Measurements from ENCODE around the gene GPC6. TPM values are rescaled to one million over a fixed set of nuclear protein-coding genes. Genes with fewer than 3 reads are reported as not detected.

GPC6 gene
- polyA plus RNA-seq, 2 of the 4 experiments (the other 2 are of a cell fraction), result 8.0 to 14.4 TPM

GRCh38 chr13:93413972-93414717 lies 187.5 kb downstream of the GPC6 start:
- H3K4me1 ChIP-seq, result no peaks in the 10 kb centered on the region
- FAIRE-seq, result no peak
- DNase-seq (ENCODE audit: low read depth in 1 of 2, low spot score in 1 of 2), result no peak
- TF ChIP-seq CEBPB (IDR thresholded peaks at IDR 0.05) (no peak), EP300 (IDR thresholded peaks at IDR 0.05) (no peak), ZNF302 (CRISPR knock-in tag; IDR thresholded peaks at IDR 0.05) (no peak), RNF2 (IDR thresholded peaks at IDR 0.05; ENCODE audit: borderline replicate concordance, low read depth) (no peak), CTCF (IDR thresholded peaks at IDR 0.05) (no peak), NFE2L2 (conservative IDR thresholded peaks at IDR 0.05; ENCODE audit: low read length) (no peak), MAFK (IDR thresholded peaks at IDR 0.05; ENCODE audit: partially characterized antibody) (no peak), EHMT2 (IDR thresholded peaks at IDR 0.05; ENCODE audit: low read depth) (no peak), RARB (CRISPR knock-in tag; IDR thresholded peaks at IDR 0.05) (no peak), SMC3 (IDR thresholded peaks at IDR 0.05) (no peak), HOXA7 (CRISPR knock-in tag; IDR thresholded peaks at IDR 0.05) (no peak)
- WGBS (ENCODE audit: missing lambda C conversion rate), result 32% methylated on average over 8 of the region's 8 CpGs
- ATAC-seq, result no peak
- CTCF ChIA-PET, result no interaction called here
- no peak overlapping the region for H3K4me3 ChIP-seq
- H3K4me2 ChIP-seq, result peak overlapping the region; percentile 41
- no peaks in the 10 kb centered on the region for H3K9me3 ChIP-seq
- POLR2A ChIA-PET, result no interaction called here
- H3K27ac ChIP-seq, result no peak overlapping the region

GRCh38 chr13:93416736-93417355 lies 190.2 kb downstream of the GPC6 start:
- FAIRE-seq, result no peak
- Histone ChIP-seq H3K27ac (no peak overlapping the region), H3K4me3 (no peak overlapping the region), H3K4me1 (no peaks in the 10 kb centered on the region), H3K9me3 (no peaks in the 10 kb centered on the region), H3K4me2 (no peak overlapping the region)
- WGBS (ENCODE audit: missing lambda C conversion rate), result 28% methylated on average over 1 of the region's 1 CpG
- ChIA-PET POLR2A (no interaction called here), CTCF (no interaction called here)
- no peak for ATAC-seq
- no peak for DNase-seq (ENCODE audit: low read depth in 1 of 2, low spot score in 1 of 2)
- no peak for TF ChIP-seq EHMT2 (IDR thresholded peaks at IDR 0.05; ENCODE audit: low read depth)
- TF ChIP-seq POLR2AphosphoS2 (conservative IDR thresholded peaks at IDR 0.05; ENCODE audit: low read length), result no peak
- TF ChIP-seq BHLHE40 (IDR thresholded peaks at IDR 0.05; ENCODE audit: low read depth, low read length), result no peak

GRCh38 chr13:93418398-93418797 lies 191.8 kb downstream of the GPC6 start:
- DNase-seq (ENCODE audit: low read depth in 1 of 2, low spot score in 1 of 2), result no peak
- ChIA-PET POLR2A (no interaction called here), CTCF (no interaction called here)
- no peak overlapping the region for H3K27ac ChIP-seq
- no peak overlapping the region for H3K4me3 ChIP-seq
- WGBS (ENCODE audit: missing lambda C conversion rate), result 86% methylated on average over 8 of the region's 8 CpGs
- ATAC-seq, result no peak
- no peaks in the 10 kb centered on the region for H3K9me3 ChIP-seq
- no peak for TF ChIP-seq RFX5 (IDR thresholded peaks at IDR 0.05)
- no peak for TF ChIP-seq HES2 (IDR thresholded peaks at IDR 0.05)
- no peak for TF ChIP-seq CHD2 (IDR thresholded peaks at IDR 0.05; ENCODE audit: low read length, partially characterized antibody)
- TF ChIP-seq SMC3 (IDR thresholded peaks at IDR 0.05), result no peak
- no peak for TF ChIP-seq ATOH8 (CRISPR knock-in tag; IDR thresholded peaks at IDR 0.05; ENCODE audit: low read depth)
- TF ChIP-seq NFE2L2 (conservative IDR thresholded peaks at IDR 0.05; ENCODE audit: low read length), result no peak
- no peak for TF ChIP-seq GATA3 (IDR thresholded peaks at IDR 0.05; ENCODE audit: borderline replicate concordance)
- no peak for TF ChIP-seq MAFK (IDR thresholded peaks at IDR 0.05; ENCODE audit: partially characterized antibody)
- TF ChIP-seq HOXB5 (CRISPR knock-in tag; IDR thresholded peaks at IDR 0.05), result no peak
- TF ChIP-seq NR3C1 (IDR thresholded peaks at IDR 0.05), result no peak
- no peak overlapping the region for H3K4me2 ChIP-seq
- no peak for FAIRE-seq
- no peaks in the 10 kb centered on the region for H3K4me1 ChIP-seq

All from A549 (cell line).